GM06990 (cell line): Measurements from ENCODE around the gene VWA3B.

Experiments used
- DNase-seq: peaks from one replicate; pipeline ENCODE4 v3.0.0-alpha.2; 2011; ENCODE audit not compliant: insufficient read length; ENCODE audit errors: extremely low read depth
- H3K27me3 ChIP-seq: replicated peaks from 2 replicates; pipeline ENCODE4 v1.6.0; 2011; ENCODE audit warnings: low read length; ENCODE audit not compliant: control insufficient read depth, insufficient read depth
- H3K36me3 ChIP-seq: 2 replicates; pipeline ENCODE4 v1.5.1; 2011; ENCODE audit warnings: low read length; ENCODE audit not compliant: control insufficient read depth, insufficient read depth
- H3K4me3 ChIP-seq: replicated peaks from 2 replicates; pipeline ENCODE4 v1.5.1; 2011; ENCODE audit warnings: low read depth, mild to moderate bottlenecking, control low read depth, low read length
- TF ChIP-seq, protein P1 (sequence below): IDR thresholded peaks from 2 replicates; pipeline ENCODE4 v1.5.1; 2011; ENCODE audit warnings: low read length, control low read depth, mild to moderate bottlenecking, inconsistent platforms; ENCODE audit not compliant: insufficient read depth, poor library complexity, severe bottlenecking

VWA3B gene

DNA sequence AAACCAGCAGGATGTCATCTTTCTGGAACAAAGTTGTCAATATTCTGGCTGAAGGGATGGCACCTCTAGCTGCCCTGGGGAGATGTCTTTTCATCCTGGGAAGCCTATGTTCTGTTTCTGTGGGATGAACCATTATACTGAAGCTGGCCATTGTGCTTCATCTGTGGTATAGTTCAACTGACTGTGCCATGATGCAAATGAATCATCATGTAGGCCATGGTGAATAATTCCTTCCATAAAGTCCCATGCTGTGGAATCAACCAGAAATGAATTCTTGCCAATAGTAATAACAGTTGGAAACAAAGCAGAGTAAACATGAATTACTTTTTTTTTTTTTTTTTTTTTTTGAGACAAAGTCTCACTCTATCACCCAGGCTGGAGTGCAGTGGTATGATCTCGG lies 195.1 kb downstream of the VWA3B start:
- peaks cover 2% of the 10 kb centered on the region; the same call in 1 of the 2 replicates for H3K27me3 ChIP-seq
- TF ChIP-seq, protein P1, sequence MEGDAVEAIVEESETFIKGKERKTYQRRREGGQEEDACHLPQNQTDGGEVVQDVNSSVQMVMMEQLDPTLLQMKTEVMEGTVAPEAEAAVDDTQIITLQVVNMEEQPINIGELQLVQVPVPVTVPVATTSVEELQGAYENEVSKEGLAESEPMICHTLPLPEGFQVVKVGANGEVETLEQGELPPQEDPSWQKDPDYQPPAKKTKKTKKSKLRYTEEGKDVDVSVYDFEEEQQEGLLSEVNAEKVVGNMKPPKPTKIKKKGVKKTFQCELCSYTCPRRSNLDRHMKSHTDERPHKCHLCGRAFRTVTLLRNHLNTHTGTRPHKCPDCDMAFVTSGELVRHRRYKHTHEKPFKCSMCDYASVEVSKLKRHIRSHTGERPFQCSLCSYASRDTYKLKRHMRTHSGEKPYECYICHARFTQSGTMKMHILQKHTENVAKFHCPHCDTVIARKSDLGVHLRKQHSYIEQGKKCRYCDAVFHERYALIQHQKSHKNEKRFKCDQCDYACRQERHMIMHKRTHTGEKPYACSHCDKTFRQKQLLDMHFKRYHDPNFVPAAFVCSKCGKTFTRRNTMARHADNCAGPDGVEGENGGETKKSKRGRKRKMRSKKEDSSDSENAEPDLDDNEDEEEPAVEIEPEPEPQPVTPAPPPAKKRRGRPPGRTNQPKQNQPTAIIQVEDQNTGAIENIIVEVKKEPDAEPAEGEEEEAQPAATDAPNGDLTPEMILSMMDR: no peak

DNA sequence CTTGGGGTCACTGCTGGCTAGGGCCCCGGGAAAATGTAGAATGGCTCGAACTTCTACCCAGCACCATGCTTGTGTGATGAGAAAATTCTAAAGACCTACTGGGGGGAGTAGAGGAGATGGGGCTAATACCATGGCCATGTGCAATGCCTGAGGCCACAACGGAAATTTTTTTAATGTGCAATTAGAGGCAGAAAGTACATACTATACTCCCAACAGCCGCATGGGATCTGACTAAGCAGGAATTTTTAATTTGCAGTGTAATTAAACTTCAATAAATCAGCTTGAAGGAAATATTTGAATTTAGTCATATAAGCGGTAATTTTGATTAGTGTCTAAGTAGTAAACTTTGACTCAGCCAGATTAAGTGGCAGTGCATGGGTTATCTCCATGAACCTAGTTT lies 206.1 kb downstream of the VWA3B start:
- TF ChIP-seq, protein P1: no peak
- H3K4me3 ChIP-seq: no peak overlapping the region
- no peaks in the 10 kb centered on the region for H3K36me3 ChIP-seq
- H3K27me3 ChIP-seq: no peaks in the 10 kb centered on the region
- DNase-seq: no peak

More for the DNA sequence above, 195.1 kb downstream of the VWA3B start:
- no peak for DNase-seq
- no peak overlapping the region for H3K4me3 ChIP-seq
- H3K36me3 ChIP-seq: no peaks in the 10 kb centered on the region

- Histone ChIP-seq H3K27me3 (no peaks in the 10 kb centered on the region), H3K36me3 (no peaks in the 10 kb centered on the region), H3K4me3 (no peak overlapping the region)
- TF ChIP-seq, protein P1: no peak
- DNase-seq: no peak
Measured at GRCh38 chr2:98293931-98294687, 207.1 kb downstream of the VWA3B start.

DNA sequence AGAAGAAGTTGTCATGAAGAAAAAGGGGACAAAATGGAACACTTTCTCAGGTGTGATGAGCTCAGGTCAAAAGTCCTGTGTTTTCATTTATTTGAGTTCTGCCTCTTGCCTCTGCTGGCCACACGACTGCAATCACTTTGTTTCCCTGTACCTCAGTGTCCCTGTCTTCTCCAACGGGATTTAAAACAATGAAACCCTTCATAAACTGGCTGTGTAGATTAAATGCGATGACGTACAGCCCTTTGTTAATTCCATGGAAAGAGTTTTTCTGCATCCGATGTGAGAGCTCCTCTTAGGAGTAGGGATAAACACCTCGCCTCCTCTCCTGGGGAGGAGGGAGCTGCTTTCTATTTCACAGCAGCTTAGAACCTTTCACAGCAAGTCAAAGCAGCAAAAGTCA lies 207.7 kb downstream of the VWA3B start:
- TF ChIP-seq, protein P1: no peak
- H3K36me3 ChIP-seq: no peaks in the 10 kb centered on the region
- no peak overlapping the region for H3K4me3 ChIP-seq
- H3K27me3 ChIP-seq: no peaks in the 10 kb centered on the region
- no peak for DNase-seq

DNA sequence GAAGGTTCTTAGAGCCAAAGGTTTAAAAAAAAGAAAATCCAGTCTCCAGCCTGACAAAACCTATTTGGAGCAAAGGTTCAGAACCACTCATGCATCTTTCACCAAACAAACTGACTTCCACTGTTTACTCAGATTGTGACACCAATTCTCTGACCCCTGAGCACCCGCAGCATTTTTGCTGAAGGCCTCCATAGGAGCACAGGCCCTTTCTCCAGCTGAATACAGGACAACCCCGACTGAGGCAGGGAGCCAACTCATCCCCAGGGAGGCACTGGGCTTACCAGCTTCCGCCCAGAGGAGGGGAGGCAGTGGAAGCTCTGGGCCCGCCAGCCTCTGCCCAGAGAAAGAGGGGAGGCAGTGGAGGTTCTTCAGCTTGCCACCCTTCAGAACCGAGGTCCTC lies 208.3 kb downstream of the VWA3B start:
- DNase-seq: no peak
- H3K27me3 ChIP-seq: no peaks in the 10 kb centered on the region; the same call in 1 of the 2 replicates
- no peak overlapping the region for H3K4me3 ChIP-seq
- H3K36me3 ChIP-seq: no peaks in the 10 kb centered on the region
- TF ChIP-seq, protein P1: no peak
